Ishikawa (cell line): Measurements from ENCODE around the gene JCHAIN.

Experiments
- CEBPB ChIP-seq: IDR thresholded peaks from 2 replicates; pipeline ENCODE4 v1.6.1; 2012
- CREB1 ChIP-seq: IDR thresholded peaks from 2 replicates; pipeline ENCODE4 v1.6.1; 2012; ENCODE audit warnings: low read depth
- EGR1 ChIP-seq: IDR thresholded peaks from 2 replicates; pipeline ENCODE4 v1.6.1; 2012
- EP300 ChIP-seq: IDR thresholded peaks from 2 replicates; pipeline ENCODE4 v1.6.1; 2012; ENCODE audit warnings: borderline replicate concordance
- FOXM1 ChIP-seq: IDR thresholded peaks from 2 replicates; pipeline ENCODE4 v1.6.1; 2012; ENCODE audit warnings: low read depth, borderline replicate concordance
- MAX ChIP-seq: IDR thresholded peaks from 2 replicates; pipeline ENCODE4 v1.6.1; 2012
- NFIC ChIP-seq: IDR thresholded peaks from 2 replicates; pipeline ENCODE4 v1.6.1; 2012
- RAD21 ChIP-seq: IDR thresholded peaks from 2 replicates; pipeline ENCODE4 v1.6.1; 2012; ENCODE audit warnings: low read depth
- TAF1 ChIP-seq: IDR thresholded peaks from 2 replicates; pipeline ENCODE4 v1.6.1; 2012; ENCODE audit warnings: low read depth, mild to moderate bottlenecking
- TCF12 ChIP-seq: IDR thresholded peaks from 2 replicates; pipeline ENCODE4 v1.6.1; 2012; ENCODE audit warnings: low read depth
- TEAD4 ChIP-seq: IDR thresholded peaks from 2 replicates; pipeline ENCODE4 v1.6.1; 2012
- YY1 ChIP-seq: IDR thresholded peaks from 2 replicates; pipeline ENCODE4 v1.6.1; 2012; ENCODE audit warnings: low read depth
- ZBTB7A ChIP-seq: IDR thresholded peaks from 2 replicates; pipeline ENCODE4 v1.6.1; 2012; ENCODE audit warnings: low read depth
- TF ChIP-seq, protein P1 (sequence below): IDR thresholded peaks from 2 replicates; pipeline ENCODE4 v1.6.1; 2012; ENCODE audit warnings: low read depth, mild to moderate bottlenecking
- TF ChIP-seq, protein P2 (sequence below): IDR thresholded peaks from 2 replicates; pipeline ENCODE4 v1.6.1; 2012

The JCHAIN gene

DNA sequence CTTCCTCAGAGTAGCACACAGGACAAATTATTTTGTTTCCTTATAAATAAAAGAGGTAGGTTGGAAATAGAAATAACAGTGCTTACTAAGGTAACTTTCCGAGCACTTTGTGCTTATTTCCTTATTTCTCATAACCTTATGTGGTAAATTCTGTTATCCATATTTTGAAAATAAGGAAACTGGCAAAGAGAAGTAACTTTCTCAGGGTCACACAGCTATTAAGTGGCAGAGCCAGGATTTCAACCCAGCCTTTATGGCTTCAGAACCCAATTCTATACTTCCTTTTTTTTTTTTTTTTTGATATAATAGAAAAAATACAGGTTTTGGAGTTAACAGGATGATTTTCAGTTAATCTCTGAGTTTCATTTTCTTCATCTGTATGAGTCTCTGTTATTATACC lies 25.4 kb upstream of the JCHAIN start:
- TF ChIP-seq EP300 (no peak), FOXM1 (no peak), YY1 (no peak), MAX (no peak), CEBPB (no peak), RAD21 (no peak), TEAD4 (no peak)

GRCh38 chr4:70688795-70689231 lies 22.5 kb upstream of the JCHAIN start:
- TF ChIP-seq, protein P1, sequence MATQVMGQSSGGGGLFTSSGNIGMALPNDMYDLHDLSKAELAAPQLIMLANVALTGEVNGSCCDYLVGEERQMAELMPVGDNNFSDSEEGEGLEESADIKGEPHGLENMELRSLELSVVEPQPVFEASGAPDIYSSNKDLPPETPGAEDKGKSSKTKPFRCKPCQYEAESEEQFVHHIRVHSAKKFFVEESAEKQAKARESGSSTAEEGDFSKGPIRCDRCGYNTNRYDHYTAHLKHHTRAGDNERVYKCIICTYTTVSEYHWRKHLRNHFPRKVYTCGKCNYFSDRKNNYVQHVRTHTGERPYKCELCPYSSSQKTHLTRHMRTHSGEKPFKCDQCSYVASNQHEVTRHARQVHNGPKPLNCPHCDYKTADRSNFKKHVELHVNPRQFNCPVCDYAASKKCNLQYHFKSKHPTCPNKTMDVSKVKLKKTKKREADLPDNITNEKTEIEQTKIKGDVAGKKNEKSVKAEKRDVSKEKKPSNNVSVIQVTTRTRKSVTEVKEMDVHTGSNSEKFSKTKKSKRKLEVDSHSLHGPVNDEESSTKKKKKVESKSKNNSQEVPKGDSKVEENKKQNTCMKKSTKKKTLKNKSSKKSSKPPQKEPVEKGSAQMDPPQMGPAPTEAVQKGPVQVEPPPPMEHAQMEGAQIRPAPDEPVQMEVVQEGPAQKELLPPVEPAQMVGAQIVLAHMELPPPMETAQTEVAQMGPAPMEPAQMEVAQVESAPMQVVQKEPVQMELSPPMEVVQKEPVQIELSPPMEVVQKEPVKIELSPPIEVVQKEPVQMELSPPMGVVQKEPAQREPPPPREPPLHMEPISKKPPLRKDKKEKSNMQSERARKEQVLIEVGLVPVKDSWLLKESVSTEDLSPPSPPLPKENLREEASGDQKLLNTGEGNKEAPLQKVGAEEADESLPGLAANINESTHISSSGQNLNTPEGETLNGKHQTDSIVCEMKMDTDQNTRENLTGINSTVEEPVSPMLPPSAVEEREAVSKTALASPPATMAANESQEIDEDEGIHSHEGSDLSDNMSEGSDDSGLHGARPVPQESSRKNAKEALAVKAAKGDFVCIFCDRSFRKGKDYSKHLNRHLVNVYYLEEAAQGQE = no peak
- TF ChIP-seq CREB1 = no peak

DNA sequence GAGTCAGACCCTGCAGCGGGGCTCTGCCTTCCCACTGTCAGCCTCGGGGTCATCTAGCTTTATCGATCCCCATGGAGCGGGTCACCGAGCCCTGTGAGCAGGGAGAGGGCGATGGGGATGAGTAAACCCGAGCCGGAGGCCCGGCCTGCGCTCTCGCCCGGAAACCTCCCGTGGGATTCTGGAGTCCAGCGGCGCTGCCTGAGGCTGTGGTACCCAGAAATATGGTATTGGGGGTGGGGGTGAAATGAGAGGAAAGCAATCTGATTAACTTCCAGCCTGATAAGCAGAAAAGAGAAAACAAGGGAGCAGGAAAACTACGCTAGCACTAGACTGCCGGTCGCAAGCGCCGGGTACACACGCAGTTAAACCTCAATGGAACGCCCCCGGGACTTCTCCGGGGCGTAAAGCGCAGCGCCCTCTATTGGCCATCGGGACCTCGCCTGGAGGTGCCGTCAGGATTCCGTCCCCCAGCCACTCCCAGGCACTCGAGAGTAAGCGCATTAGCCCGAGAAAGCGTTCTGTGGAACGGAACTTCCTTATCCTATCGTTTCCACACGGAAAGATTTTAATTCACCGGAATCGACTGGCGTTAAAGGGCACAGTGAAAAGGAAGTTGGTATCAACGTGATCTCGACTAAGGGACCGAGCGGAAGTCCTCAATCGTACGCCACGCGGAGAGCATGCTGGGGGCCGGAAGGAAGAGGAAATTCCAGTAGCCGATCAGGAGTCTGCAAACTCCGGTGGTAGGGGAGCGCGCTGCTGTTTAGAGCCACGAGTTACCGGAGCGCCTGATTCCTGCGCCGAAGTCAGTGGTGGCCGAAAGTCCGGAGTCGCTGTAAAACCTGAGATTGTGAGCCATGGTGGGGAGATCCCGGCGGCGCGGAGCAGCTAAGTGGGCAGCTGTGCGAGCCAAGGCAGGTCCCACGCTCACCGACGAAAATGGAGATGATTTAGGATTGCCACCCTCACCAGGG lies 21.8 kb upstream of the JCHAIN start, which contains the start of gene UTP3:
Gene UTP3 (plus strand): TSS at position 712 of the 974 bp plus-strand sequence. CDS start 146 bp downstream, at position 858.
- TF ChIP-seq, protein P2, sequence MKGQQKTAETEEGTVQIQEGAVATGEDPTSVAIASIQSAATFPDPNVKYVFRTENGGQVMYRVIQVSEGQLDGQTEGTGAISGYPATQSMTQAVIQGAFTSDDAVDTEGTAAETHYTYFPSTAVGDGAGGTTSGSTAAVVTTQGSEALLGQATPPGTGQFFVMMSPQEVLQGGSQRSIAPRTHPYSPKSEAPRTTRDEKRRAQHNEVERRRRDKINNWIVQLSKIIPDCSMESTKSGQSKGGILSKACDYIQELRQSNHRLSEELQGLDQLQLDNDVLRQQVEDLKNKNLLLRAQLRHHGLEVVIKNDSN = peak; percentile 85
- no peak for TF ChIP-seq EP300
- TF ChIP-seq TAF1 = peak; percentile 68
- peak; percentile 48 for TF ChIP-seq RAD21
- peak; percentile 57 for TF ChIP-seq TEAD4
- no peak; the same call in 1 of the 2 replicates for TF ChIP-seq EGR1
- peak; percentile 72 for TF ChIP-seq TCF12
- TF ChIP-seq CEBPB = 0 out of 2 replicates have a peak, but pooled peaks have one; percentile 19
- 0 out of 2 replicates have a peak, but pooled peaks have one; percentile 40 for TF ChIP-seq YY1
- TF ChIP-seq FOXM1 = no peak
- TF ChIP-seq, protein P1 = no peak
- TF ChIP-seq NFIC = no peak
- TF ChIP-seq CREB1 = peak; percentile 43
- peak; percentile 87 for TF ChIP-seq MAX
- TF ChIP-seq ZBTB7A = no peak

DNA sequence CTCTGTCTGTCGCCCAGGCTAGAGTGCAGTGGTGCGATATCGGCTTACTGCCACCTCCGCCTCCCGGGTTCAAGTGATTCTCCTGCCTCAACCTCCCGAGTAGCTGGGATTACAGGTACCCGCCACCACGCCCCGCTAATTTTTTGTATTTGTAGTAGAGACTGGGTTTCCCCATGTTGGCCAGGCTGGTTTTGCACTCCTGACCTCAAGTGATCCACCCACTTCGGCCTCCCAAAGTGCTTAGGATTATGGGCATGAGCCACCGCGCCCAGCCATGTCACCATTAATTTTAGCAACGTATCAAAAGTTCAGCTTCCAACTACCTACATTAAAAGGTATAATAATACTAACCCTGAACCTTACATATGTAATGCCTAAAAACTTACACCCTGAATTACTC lies 21.1 kb upstream of the JCHAIN start:
- no peak for TF ChIP-seq TAF1
- no peak for TF ChIP-seq EGR1

- TF ChIP-seq CREB1 (no peak), FOXM1 (no peak), MAX (no peak), TEAD4 (no peak), EP300 (no peak)
These were observed 15.4 kb upstream of the JCHAIN start for GRCh38 chr4:70681704-70682103.

DNA sequence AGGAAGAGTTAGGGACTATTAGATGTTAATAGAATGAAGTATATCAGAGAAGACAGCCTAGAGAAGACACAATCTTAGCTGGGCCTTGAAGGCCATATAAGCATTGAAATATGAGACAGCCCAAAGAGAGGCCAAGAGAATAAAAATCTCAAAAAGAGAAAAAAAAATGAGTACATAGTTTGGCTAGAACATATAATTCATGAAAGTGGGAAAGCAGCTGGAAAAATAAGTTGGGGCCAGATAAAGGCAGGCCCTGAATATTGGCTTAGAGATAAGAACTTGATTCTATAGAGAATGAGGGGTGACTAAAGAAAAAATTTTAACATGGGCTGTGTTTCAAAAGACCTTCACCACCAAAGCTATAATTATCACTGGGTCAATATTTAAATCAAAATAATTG lies 14.6 kb upstream of the JCHAIN start:
- TF ChIP-seq ZBTB7A = no peak
- TF ChIP-seq, protein P1 = no peak
- no peak for TF ChIP-seq EGR1
- TF ChIP-seq, protein P2 = no peak
- no peak for TF ChIP-seq RAD21
- TF ChIP-seq CREB1 = no peak
- TF ChIP-seq FOXM1 = no peak
- no peak for TF ChIP-seq TEAD4
- TF ChIP-seq EP300 = no peak
- no peak for TF ChIP-seq TCF12
- TF ChIP-seq TAF1 = no peak
- TF ChIP-seq YY1 = no peak
- no peak for TF ChIP-seq MAX
